HG03565 (cell line): ENCODE measurements around the gene ZNF195.
"Not testable (repeated sequence)": the region's sequence is repeated elsewhere in the genome, so short reads cannot be mapped to it uniquely, and the experiment has no call there.

Source experiments
- ATAC-seq: cut with Tn5 transposase; IDR thresholded peaks from one replicate; pipeline ENCODE4 v1.9.1; 2021; ENCODE audit warnings: mild to moderate bottlenecking, moderate library complexity; ENCODE audit not compliant: unreplicated experiment

Gene ZNF195

DNA sequence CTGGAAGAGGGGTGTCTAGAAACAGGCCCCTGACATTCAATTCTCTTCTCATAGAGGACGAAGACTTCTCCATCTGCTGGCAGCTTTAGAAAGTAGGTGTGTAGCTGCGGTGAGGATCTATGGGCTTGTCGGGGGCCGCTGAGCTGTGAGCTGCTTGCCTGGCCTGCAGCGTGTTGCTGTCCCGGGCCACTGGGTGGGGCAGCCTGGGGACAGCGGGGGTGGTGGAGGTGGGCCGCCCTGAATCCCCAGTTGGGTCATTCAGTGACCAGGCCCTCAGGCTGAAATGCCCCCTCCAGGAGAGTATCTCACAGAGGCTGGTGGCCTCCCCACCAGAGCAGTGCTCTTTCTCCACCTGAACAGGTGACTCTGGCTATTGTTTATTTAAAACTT is 23.9 kb upstream of the ZNF195 start:
- ATAC-seq: not testable (repeated sequence)

DNA sequence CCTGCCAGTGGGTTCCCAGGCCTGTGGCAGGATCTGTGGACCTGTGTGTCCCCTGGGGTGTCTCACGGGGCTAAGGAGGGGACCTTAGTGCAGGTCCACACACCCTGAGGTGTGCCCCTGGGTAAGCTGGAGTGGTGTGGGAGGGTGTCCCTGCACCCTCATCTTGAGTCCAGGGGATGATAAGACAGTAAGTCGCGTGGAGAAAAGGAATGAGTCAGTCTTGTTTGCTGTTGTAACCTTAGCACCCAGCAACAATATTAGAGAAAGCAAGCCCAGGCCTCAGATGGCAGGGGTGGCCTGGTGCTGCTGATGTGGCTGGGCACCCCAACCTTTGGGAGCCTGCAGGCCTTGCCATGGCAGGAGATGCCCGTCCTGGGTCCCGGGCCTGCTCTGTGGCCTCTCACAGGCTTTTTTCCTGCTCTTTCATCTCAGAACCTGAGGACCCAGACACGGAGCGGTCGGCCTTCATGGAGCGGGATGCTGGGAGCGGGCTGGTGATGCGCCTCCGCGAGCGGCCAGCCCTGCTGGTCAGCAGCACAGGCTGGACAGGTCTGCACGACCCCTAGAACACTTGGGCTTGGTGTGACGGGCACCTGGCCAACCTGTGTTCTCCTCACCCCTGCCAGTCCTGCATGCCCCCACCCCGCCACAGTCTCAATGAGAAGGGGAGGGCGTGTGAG is 23.4 kb upstream of the ZNF195 start:
- not testable (repeated sequence) for ATAC-seq

DNA sequence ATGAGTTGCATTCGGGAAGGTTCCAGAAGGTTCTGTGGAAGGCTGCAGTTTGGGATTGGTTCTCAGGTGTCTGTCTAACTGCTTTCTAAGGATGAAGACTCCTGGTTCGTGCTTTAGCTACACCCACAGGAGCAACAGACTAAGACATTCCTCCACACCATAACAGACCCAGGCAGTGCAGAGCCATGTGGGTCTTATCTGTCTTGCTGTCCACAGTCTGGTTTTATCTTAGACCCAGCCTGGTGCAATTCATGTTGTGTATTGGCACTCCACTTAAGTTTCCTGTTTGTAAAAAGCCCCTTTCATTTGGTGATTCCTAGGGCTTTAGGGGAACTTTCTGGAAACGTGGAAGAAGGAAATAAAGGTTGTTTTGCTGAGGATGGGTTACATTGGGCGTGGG is 22.1 kb upstream of the ZNF195 start:
- not testable (repeated sequence) for ATAC-seq

DNA sequence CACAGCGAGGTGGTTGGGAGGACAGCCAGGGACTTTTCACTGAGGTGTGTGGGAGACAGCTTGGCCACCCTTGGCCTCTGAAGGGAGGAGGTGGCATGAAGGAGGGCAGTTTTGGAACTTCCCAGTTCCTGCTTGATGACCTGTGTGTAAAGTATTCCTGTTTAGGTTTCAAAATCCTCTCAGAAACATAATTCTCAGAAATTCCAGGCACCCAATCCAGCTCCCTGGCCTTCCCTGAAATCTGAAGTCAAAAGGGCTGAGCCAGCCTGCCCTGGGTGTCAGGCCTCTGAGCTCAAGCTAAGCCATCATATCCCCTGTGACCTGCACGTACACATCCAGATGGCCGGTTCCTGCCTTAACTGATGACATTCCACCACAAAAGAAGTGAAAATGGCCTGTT is 19.6 kb upstream of the ZNF195 start:
- ATAC-seq: not testable (repeated sequence)

DNA sequence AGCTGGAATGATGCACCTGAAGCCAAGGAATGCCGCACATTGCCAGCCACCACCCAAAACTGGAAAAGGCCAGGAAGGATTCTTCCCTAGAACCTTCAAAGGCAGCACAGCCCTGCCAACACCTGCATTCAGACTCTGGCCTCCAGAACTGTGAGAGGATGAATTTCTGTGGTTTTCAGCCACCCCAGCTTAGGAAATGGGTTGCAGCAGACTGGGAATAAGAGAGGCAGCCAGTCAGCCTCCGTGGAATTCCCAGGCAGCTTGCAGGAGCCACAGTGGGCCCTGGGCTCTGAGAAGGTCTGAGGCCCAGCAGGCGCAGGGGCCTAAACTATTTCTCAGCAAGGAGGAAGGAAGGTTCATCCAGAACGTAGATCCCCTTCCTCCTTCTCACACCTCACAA is 19.2 kb upstream of the ZNF195 start:
- not testable (repeated sequence) for ATAC-seq

DNA sequence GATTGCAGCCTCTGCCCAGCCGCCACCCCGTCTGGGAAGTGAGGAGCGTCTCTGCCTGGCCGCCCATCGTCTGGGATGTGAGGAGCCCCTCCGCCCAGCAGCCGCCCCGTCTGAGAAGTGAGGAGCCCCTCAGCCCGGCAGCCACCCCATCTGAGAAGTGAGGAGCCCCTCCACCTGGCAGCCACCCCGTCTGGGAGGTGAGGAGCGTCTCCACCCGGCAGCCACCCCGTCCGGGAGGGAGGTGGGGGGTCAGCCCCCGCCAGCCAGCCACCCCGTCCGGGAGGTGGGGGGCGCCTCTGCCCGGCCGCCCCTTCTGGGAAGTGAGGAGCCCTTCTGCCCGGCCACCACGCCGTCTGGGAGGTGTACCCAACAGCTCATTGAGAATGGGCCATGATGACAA is 18.3 kb upstream of the ZNF195 start:
- ATAC-seq: not testable (repeated sequence)

DNA sequence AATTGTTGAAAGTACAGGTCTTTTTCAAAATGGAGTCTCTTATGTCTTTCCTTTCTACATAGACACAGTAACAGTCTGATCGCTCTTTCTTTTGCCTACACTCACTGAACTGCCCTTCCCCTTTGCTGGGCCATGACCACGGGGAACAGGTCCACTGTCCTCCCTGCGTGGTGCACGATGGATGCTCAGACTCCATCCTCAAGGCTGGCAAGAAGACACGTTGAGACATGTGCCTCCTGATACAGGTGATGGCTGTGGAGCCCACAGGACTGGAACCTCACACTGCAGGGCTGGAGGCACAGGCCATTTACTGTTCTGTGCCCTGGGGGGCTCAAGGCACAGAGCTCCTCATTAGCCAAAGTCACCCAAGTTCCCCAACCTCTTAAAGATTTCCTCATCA is 16.5 kb upstream of the ZNF195 start:
- ATAC-seq: not testable (repeated sequence)

DNA sequence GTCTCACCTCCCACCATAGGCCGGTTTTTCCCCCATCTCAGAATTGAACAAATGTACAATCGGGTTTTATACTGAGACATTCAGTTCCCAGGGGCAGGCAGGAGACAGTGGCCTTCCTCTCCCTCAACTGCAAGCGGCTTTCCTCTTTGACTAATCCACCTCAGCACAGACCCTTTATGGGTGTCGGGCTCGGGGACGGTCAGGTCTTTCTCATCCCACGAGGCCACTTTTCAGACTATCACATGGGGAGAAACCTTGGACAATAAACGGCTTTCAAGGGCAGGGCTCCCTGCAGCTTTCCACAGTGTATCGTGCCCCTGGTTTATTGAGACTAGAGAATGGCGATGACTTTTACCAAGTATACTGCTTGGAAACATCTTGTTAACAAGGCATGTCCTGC is 16.0 kb upstream of the ZNF195 start:
- not testable (repeated sequence) for ATAC-seq

DNA sequence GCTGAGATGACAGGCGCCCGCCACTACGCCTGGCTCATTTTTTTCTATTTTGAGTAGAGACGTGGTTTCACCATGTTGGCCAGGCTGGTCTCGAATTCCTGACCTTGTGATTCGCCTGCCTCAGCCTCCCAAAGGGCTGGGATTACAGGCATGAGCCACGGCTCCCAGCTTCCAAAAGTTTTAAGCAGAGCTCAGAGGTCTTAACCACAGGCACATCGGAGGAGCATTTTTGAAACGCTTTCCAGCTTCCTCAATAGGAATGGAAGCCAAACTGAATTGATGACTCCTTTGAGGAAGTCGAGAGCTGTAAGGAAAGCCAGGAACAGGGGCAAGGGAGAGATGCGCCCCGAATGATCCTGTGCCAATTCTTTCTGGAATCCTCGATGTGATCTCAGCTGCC is 14.5 kb upstream of the ZNF195 start:
- ATAC-seq: not testable (repeated sequence)

DNA sequence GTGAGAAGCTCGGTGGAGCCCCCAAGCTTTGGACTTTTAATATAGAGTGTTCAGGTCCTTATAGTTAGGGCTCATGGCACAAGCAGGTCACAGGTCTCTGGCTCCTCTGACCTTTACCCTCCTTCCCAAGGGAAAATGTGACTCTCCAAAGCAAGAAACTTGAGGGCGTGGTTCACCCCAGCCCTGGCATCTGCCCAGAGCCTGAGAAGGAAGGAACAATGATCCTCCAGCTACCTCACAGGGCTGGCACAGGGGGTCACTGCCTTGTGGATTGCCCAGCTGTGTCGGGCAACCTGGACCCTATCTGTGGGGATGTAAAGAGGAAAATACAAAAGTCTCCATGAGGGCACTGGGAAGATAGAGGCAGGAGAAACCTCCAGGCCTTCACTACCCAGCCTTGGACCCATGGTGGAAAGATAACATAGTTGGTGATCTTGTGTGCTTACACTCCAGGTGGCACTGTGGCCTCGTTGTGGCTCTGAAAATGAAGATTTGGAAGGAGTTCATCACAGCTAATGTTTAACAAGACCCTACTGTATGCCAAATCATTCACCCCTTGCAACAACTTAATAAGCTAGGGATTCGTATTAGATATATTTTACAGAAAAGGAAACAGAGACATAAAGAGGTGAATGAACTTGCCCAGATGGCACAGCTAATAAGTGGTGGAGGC is 3.8 kb upstream of the ZNF195 start:
- no peak for ATAC-seq

DNA sequence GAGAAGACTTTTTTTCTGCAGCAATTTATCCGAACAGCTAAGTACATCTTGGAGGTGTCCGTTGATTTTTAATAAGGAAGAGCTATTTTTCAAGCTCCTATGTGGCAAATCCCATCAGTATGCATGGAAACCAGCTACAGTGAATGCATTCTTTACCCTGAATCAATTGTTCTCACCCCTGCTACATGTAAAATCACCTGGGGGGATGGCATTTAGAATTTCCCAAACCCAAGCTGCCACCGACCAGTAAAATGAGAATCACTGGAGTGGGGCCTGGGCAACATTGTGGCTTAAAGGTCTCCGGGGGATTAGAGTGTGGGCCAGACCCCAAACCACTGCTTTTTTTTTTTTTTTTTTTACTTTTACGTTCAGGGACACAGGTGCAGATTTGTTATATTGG is 2.8 kb upstream of the ZNF195 start:
- no peak for ATAC-seq

DNA sequence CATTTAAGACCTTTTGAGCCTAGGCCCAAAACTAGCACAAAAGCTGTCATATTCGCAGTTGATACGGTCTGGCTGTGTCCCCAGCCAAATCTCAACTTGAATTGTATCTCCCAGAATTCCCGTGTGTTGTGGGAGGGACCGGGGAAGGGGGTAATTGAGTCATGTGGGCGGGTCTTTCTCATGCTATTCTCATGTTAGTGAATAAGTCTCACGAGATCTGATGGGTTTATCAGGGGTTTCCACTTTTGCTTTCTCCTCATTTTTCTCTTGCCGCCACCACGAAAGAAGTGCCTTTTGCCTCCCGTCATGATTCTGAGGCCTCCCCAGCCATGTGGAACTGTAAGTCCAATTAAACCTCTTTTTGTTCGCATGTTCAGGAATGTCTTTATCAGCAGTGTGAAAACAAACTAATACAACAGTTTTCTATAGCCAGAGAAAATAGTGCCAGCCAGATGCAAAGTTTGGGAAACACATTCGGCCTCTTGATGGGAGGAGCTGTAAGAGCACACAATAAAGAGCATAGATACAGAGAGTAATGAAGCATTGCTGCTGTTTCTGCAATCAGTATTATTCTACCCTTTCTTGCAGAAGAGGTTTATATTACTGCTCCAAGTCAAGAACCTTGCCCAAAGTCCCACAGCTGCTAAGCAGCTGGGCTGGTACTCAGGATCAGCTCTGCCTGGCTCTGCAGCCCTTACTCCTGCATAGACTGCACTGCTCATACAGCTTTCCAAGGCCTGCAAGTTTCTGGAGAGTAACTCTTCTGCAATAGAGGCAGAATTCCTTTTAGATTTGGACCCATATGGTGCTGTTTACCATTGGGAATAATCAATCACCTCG is 2.0 kb upstream of the ZNF195 start:
- no peak for ATAC-seq

DNA sequence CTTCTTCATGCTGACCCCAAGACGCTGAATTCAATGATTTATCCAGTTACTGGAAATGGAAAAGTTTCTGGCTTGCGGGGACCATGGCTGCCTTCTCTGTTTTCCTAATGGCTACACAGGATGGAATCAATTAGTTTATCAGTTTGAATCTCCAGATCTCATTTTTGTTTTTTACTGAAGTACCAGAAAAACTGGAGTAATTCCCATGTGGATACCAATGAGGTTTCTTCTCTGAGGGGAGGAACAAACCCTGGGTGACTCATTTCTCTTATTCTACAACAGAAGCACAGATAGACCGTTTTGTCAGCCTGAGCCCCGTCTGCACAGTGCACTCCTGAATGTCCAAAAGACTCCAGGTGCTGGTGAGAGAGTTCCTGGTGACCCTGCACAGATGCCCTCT is 3.4 kb downstream of the ZNF195 start:
- ATAC-seq: no peak

DNA sequence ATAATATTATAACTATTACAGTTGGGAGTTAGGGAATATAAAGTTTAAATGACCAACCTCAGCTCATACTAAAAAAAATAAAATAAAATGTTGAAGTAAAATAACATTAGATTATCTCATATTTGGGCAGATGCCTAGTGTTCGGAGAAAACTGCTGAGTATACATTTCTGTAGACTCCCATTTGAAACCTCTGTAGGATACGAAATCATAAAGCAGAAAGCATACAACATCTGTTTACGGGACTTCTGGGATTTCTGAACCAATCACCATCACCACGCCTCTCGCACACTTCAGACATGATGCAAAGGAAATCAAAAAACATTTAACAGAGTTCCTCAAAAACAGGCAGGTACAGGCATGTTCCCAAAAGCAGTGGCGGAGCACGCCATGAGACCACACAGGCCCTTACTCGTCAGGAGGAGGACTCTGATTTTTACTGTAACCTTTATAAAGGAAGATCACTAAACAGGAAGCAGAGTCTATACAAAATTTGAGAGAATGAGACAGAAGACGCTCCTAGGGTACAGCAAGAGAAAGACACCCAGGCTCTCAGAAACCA is 8.6 kb downstream of the ZNF195 start:
- ATAC-seq: no peak

DNA sequence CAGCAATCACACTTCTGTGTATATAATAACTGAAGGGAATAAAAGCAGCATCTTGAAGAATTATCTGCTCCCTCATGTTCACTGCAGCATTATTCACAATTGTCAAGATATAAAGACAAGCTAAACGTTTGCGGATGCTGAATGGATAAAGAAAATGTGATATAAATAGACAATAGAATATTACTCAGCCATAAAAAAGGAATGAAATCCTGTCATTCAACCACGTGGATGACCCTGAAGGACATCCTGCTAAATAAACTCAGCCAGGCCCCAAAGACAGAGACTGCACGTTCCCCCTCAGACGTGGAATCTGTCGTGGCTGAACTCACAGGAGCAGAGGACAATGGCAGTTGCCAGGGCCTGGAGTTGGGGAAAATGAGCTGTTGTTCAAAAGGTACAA is 9.6 kb downstream of the ZNF195 start:
- ATAC-seq: no peak

DNA sequence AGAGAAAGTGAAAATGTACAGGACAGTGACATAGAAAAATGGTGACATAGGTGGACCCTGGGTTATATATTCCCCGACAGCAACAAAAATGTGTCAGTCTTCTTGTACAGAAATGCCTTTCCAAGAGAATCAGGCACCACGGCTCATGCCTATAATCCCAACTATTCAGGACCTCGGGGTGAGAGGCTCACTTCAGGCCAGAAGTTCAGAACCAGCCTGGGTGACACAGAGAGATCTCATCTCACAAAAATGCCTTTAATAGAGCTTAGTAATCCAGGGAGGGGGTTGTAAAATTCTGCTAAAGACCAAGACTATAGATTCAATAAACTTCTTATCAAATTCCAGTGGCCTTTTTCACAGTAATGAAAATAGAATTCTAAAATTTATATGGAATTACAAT is 10.7 kb downstream of the ZNF195 start:
- ATAC-seq: no peak

DNA sequence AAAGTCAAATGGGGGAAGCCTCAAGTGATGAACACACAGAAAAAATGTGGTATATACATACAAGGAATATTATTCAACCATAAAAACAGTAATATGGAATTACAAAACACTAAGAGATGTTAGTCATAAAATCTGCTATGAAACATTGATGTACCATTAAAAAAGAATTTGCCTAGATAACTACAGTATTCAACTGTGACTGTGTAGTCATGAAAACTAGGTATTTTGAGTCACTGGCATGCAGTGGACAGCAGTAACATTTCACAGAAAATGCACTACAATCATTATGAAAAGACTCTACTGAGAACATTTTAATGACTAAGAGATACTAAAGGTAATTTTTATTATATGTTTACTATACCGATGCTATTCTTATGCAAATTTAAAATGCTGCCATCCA is 11.7 kb downstream of the ZNF195 start:
- ATAC-seq: no peak

DNA sequence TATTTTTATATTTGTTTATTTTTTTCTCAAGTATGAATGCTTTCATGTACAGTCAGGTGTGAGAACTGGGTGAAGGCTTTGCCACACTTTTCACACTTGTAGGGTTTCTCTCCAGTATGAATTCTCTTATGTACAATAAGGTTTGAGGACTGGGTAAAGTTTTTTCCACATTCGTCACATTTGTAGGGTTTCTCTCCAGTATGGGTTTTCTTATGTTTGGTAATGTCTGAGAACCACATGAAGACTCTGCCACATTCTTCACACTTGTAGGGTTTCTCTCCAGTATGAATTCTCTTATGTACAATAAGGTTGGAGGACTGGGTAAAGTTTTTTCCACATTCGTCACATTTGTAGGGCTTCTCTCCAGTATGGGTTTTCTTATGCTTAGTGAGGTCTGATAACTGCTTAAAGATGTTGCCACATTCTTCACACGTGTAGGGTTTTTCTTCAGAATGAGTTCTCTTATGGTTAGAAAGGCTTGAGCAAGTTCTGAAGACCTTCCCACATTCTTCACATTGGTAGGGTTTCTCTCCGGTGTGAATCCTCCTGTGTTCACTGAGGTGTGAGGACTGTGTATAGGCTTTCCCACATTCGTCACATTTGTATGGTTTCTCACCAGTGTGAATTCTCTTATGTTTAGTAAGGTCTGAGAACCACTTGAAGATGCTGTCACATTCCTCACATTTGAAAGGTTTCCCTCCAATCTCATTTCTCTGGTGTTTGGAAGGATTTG is 19.7 kb downstream of the ZNF195 start:
- no peak for ATAC-seq

DNA sequence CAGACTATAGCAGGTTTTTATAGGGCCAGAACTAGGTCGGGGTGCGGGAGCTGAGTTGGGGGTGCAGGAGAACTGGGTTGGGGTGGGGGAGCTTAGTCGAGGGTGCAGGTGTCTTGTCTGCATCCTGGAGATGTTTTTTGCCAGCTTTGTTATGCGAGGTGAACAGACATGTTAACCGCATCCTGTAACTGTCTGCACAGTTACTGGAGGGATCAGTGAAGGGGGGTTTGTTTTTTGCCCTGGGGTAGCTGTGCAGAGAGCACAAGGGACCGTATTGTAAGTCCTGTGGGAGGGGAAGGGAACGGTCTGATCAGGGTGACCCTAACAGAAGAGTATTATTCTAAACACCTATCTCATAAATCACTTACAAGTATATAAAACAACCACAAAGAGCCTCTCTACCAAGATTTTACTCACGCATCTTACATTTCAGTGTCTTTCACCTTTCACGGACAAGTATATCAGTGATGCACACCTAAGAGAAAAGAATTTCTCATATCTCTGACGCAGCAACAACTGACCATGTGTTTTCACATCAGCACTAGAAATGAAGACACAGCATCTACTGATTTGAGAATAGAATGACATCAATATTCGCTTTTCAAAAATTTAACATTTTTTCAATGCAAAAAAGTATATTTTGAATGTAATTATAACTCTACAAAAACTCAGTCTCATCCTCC is 20.8 kb downstream of the ZNF195 start:
- ATAC-seq: no peak

DNA sequence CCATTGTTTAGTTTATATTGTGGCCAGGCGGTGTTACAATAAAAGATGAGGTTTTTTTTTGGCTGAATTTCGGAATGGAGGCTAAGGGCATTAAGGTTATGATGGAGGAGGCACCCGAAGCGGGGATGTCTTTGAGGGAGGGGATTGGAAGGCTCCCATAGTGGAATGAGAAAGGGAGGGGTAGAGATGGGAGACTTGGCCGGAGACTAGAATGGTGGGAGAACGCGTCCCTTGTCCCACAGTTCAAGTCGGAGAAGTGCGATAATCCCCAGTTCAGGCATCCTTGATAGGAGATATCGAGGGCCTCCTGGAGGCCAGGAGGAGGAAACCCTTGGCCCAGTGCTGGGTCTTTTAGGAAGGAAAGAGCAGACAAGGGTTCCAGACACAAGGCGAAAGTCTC is 21.6 kb downstream of the ZNF195 start:
- ATAC-seq: no peak
